ENCODE measurements around the gene NOS2. TPM values are rescaled to one million over a fixed set of nuclear protein-coding genes. Genes with fewer than 3 reads are reported as not detected.
"Not testable (repeated sequence)": the region's sequence is repeated elsewhere in the genome, so short reads cannot be mapped to it uniquely, and the experiment has no call there.

The NOS2 gene
- total and polyA plus RNA-seq, 2 experiments from 2014 or later: 6.7 to 7.9 TPM

- H3K4me1 ChIP-seq (ENCODE audit: insufficient read depth): no peaks in the 10 kb centered on the region
- no peaks in the 10 kb centered on the region for H3K9me3 ChIP-seq (ENCODE audit: low read depth)
- H3K4me2 ChIP-seq: no peak overlapping the region
- H3K79me2 ChIP-seq: no peaks in the 10 kb centered on the region
- no peaks in the 10 kb centered on the region for H3K9me2 ChIP-seq (replicated peaks; ENCODE audit: insufficient read depth)
- TF ChIP-seq CTCF (IDR thresholded peaks at IDR 0.05; ENCODE audit: poor library complexity) (no peak), EZH2phosphoT487 (IDR thresholded peaks at IDR 0.05; ENCODE audit: low read depth, severe bottlenecking, unreplicated experiment) (no peak), EZH2 (IDR thresholded peaks at IDR 0.05; ENCODE audit: borderline replicate concordance) (no peak)
- peak overlapping the region; percentile 73 for H3K27ac ChIP-seq
- DNase-seq (ENCODE audit: low spot score): no peak
- no peak overlapping the region for H2AFZ ChIP-seq
- H3K4me3 ChIP-seq: no peak overlapping the region
- WGBS (ENCODE audit: low lambda C conversion rate, missing lambda C conversion rate): 80% methylated on average over 23 of the region's 23 CpGs
- H3K27me3 ChIP-seq: no peaks in the 10 kb centered on the region
- H3K36me3 ChIP-seq (replicated peaks; ENCODE audit: insufficient read depth, low read depth): no peaks in the 10 kb centered on the region
- no peaks in the 10 kb centered on the region for H4K20me1 ChIP-seq (ENCODE audit: insufficient read depth, poor library complexity, severe bottlenecking)
Observed at GRCh38 chr17:27846042-27846655, 45.8 kb upstream of the NOS2 start.

GRCh38 chr17:27845264-27846041 is 45.1 kb upstream of the NOS2 start:
- H3K9me3 ChIP-seq (ENCODE audit: low read depth): no peaks in the 10 kb centered on the region
- no peaks in the 10 kb centered on the region for H3K36me3 ChIP-seq (replicated peaks; ENCODE audit: insufficient read depth, low read depth)
- H3K4me1 ChIP-seq (ENCODE audit: insufficient read depth): no peaks in the 10 kb centered on the region
- no peak overlapping the region for H2AFZ ChIP-seq
- no peaks in the 10 kb centered on the region for H3K27me3 ChIP-seq
- H3K4me3 ChIP-seq: no peak overlapping the region
- H3K79me2 ChIP-seq: no peaks in the 10 kb centered on the region
- DNase-seq (ENCODE audit: low spot score): peak; percentile 46
- no peak overlapping the region for H3K4me2 ChIP-seq
- peak overlapping the region; percentile 73 for H3K27ac ChIP-seq
- no peaks in the 10 kb centered on the region for H3K9me2 ChIP-seq (replicated peaks; ENCODE audit: insufficient read depth)
- no peak for TF ChIP-seq EZH2phosphoT487 (IDR thresholded peaks at IDR 0.05; ENCODE audit: low read depth, severe bottlenecking, unreplicated experiment)
- no peak for TF ChIP-seq EZH2 (IDR thresholded peaks at IDR 0.05; ENCODE audit: borderline replicate concordance)
- TF ChIP-seq CTCF (IDR thresholded peaks at IDR 0.05; ENCODE audit: poor library complexity): no peak
- no peaks in the 10 kb centered on the region for H4K20me1 ChIP-seq (ENCODE audit: insufficient read depth, poor library complexity, severe bottlenecking)
- 46% methylated on average over 13 of the region's 13 CpGs for WGBS (ENCODE audit: low lambda C conversion rate, missing lambda C conversion rate)

- no peaks in the 10 kb centered on the region for H3K9me3 ChIP-seq (ENCODE audit: low read depth)
- no peaks in the 10 kb centered on the region for H3K9me2 ChIP-seq (replicated peaks; ENCODE audit: insufficient read depth)
- no peaks in the 10 kb centered on the region for H4K20me1 ChIP-seq (ENCODE audit: insufficient read depth, poor library complexity, severe bottlenecking)
- no peaks in the 10 kb centered on the region for H3K27me3 ChIP-seq
- no peak overlapping the region for H3K4me3 ChIP-seq
- no peaks in the 10 kb centered on the region for H3K79me2 ChIP-seq
- DNase-seq (ENCODE audit: low spot score): no peak
- H2AFZ ChIP-seq: no peak overlapping the region
- H3K4me1 ChIP-seq (ENCODE audit: insufficient read depth): no peaks in the 10 kb centered on the region
- 91% methylated on average over 1 of the region's 1 CpG for WGBS (ENCODE audit: low lambda C conversion rate, missing lambda C conversion rate)
- H3K36me3 ChIP-seq (replicated peaks; ENCODE audit: insufficient read depth, low read depth): no peaks in the 10 kb centered on the region
- TF ChIP-seq CTCF (IDR thresholded peaks at IDR 0.05; ENCODE audit: poor library complexity): no peak
- no peak for TF ChIP-seq EZH2phosphoT487 (IDR thresholded peaks at IDR 0.05; ENCODE audit: low read depth, severe bottlenecking, unreplicated experiment)
- TF ChIP-seq EZH2 (IDR thresholded peaks at IDR 0.05; ENCODE audit: borderline replicate concordance): no peak
- no peak overlapping the region for H3K4me2 ChIP-seq
- H3K27ac ChIP-seq: no peak overlapping the region
Observed at GRCh38 chr17:27840688-27841087, 40.4 kb upstream of the NOS2 start.

- not testable (repeated sequence) for H3K4me2 ChIP-seq; H3K36me3 ChIP-seq (replicated peaks; ENCODE audit: insufficient read depth, low read depth); H3K4me1 ChIP-seq (ENCODE audit: insufficient read depth); H3K79me2 ChIP-seq; H3K9me3 ChIP-seq (ENCODE audit: low read depth); DNase-seq (ENCODE audit: low spot score); H3K4me3 ChIP-seq; H3K9me2 ChIP-seq (replicated peaks; ENCODE audit: insufficient read depth); H3K27me3 ChIP-seq; H4K20me1 ChIP-seq (ENCODE audit: insufficient read depth, poor library complexity, severe bottlenecking); H3K27ac ChIP-seq; H2AFZ ChIP-seq
- WGBS (ENCODE audit: low lambda C conversion rate, missing lambda C conversion rate): no CpG with 5 or more reads among the region's 1 CpG
Observed at GRCh38 chr17:27840406-27840678, 40.0 kb upstream of the NOS2 start.

GRCh38 chr17:27839571-27840405 is 39.5 kb upstream of the NOS2 start:
- not testable (repeated sequence) for H3K27ac ChIP-seq

More at GRCh38 chr17:27839571-27840405, 39.5 kb upstream of the NOS2 start:
- not testable (repeated sequence) for H3K36me3 ChIP-seq (replicated peaks; ENCODE audit: insufficient read depth, low read depth); H3K9me2 ChIP-seq (replicated peaks; ENCODE audit: insufficient read depth); H3K4me2 ChIP-seq; H3K9me3 ChIP-seq (ENCODE audit: low read depth); H3K27me3 ChIP-seq; H2AFZ ChIP-seq; DNase-seq (ENCODE audit: low spot score); H3K79me2 ChIP-seq; H3K4me3 ChIP-seq; H4K20me1 ChIP-seq (ENCODE audit: insufficient read depth, poor library complexity, severe bottlenecking); H3K4me1 ChIP-seq (ENCODE audit: insufficient read depth)
- 41% methylated on average over 1 of the region's 4 CpGs for WGBS (ENCODE audit: low lambda C conversion rate, missing lambda C conversion rate)

Data from hepatocyte (in vitro differentiated cells).